ENCODE data around the gene MAP1LC3C.

GRCh38 chr1:241990040-241990439 is 8.9 kb downstream of the MAP1LC3C start:
- TF ChIP-seq CTCF (IDR thresholded peaks at IDR 0.05) (no peak), ZFX (IDR thresholded peaks at IDR 0.05; ENCODE audit: borderline replicate concordance) (no peak)

All from 22Rv1 (cell line).